COLO668 (cell line): ENCODE data around the gene CABP4.

Experiments used
- DNase-seq: peaks from one replicate; lab custom pipeline; 2025; ENCODE audit not compliant: unreplicated experiment; lab: John Stamatoyannopoulos, UW

Gene CABP4

DNA sequence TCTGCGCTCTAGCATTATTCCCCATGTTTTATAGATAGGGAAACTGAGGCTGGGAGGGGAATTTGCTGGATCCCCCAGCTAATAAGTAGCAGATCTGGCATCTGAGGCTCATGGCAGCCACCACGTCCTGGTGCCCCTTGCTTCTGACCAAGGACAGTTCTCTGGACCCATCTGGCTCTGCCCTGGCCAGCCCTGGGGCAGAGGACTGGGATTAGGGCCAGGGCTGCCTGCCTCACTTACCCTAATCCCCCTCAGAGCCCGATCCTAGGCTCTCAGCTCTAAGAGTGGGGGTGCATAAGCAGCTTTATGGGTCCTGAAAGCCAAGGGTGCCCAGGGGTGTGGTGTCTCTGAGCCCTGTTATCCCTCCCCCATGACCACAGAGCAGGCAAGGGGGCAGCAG is at the start of gene CABP4:
CABP4 (plus strand) TSS at position 301 of the 400 bp plus-strand sequence; CDS start at position 371, 70 bp downstream.
- no peak for DNase-seq

DNA sequence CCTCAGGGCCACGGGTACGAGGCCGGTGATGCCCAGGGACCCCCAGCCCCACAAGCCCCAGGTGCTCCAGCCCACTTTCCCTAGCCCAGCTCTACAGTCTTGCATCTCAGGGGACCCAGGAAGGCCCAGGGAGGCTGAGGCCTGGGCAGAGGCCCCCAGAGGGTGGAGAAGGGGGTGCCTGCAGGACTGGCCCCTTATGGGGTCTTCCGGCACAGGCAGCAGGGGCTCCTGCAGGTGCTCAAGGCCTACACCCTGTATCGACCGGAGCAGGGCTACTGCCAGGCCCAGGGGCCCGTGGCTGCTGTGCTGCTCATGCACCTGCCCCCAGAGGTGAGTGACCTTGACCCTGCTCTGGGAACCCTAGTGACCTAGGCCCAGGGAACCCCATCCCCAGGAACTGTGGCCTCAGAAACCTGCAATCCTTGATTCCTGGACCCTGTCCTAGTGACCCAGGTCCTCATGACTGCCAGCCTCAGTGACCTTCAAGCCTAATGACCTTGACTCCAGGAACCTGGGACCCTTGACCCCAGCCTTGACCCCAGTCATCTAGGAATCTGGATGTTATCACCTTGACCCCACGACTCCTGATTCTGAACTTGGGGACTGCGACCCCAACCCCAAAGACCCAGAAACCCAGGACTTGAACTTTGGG is 49.3 kb upstream of the CABP4 start:
- DNase-seq = no peak

DNA sequence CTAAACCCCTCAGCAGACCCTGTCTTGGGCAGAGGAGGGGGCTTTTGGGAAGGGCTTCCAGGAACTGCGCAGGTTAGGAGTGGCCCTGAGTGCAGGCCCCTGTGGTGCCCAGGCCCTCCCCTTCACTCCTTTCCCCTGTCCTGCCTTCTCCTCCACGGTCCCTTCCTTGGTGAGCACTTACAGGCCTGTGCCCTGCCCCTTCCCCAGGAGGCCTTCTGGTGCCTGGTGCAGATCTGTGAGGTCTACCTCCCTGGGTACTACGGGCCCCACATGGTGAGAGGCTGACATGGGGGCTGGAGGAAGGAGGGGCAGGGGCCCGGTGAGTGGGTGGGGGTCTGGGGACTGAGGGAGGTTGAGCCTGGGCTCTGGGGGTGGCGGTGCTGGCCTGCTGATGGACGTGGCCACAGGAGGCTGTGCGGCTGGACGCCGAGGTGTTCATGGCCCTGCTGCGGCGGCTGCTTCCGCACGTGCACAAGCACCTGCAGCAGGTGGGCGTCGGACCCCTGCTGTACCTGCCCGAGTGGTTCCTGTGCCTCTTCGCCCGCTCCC is 48.7 kb upstream of the CABP4 start:
- no peak for DNase-seq

DNA sequence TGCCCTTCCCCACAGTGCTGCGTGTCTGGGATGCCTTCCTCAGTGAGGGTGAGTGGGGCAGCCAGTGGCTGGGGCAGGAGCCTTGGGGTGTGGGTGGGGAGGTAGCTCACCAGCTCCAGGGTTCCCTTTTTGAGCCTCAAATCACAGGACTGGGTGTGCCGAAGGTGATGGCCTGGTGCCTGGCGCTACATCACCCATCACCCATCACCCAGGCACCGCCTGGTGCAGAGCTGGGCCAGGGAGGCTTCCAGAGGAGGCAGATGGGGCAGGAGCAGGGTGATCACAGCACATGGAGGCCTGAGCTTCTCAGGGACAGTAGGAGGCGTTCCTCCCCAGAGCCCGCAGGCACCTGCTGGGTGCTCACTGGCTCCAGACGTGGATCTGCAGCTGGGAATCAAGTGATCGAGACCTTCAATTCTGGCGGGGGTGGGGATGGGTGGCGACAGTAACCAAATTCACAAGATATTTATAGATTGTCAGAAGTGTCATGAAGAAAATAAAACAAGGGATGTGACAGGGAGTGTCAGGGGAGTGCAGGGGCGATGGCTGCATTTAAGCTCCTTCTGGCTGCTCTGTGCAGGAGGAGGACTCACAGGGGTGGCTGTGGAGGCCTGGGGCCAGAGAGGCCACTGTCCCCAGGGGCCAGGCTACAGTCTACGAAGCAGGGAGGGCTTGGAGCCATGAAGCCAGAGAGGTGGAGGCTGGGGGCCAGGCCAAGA is 48.0 kb upstream of the CABP4 start:
- peak; percentile 40 for DNase-seq

DNA sequence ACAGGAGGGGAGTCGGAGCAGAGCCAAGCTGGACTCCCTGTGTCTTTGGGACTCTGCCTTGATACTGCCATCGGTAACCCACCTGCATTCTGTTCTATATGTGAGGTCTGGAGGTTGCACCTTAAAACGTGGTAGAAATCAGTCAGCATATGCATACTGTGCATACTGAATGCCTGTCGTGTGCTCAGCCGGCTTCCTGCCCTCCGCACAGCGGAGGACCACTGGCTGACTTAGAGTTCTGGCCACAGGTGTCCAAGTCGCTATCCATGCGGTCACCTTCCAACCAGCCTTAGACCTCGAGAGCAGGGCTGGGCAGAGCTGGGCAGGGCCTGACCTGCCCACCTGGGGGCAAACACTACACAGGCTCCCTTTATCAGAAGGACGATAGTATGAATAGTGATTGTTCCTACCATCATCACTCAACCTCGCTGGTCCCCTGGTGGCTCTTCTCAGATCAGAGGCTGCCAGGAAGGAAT is 47.4 kb upstream of the CABP4 start:
- no peak for DNase-seq

DNA sequence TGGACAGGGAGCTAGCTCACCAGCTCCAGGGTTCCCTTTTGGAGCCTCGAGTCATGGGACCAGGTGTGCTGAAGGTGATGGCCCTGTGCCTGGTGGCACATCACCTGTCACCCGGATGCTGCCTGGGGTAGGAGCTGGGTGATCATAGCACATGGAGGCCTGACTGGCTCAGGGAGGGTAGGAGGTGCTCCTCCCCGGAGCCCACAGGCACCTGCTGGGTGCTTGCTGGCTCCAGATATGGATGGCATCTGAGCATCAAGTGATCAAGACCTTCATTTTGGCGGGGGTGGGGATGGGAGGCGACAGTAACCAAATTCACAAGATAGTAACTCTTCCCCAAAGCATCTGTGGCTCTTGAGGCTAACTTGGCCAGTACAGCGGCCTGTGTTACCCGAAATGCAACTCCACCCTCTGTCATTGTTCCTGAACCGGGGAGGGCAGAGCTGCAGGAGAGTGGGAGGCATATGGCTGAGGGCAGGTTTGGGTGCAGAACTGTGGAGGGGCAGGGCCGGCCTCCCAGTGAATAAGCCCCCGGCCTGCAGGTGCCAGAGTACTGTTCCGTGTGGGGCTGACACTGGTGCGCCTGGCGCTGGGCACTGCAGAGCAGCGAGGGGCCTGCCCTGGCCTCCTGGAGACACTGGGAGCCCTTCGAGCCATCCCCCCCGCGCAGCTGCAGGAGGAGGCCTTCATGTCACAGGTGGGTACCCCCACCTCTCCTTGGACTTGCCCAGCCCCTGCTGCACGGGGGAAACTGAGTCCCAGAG is 46.5 kb upstream of the CABP4 start:
- no peak for DNase-seq

DNA sequence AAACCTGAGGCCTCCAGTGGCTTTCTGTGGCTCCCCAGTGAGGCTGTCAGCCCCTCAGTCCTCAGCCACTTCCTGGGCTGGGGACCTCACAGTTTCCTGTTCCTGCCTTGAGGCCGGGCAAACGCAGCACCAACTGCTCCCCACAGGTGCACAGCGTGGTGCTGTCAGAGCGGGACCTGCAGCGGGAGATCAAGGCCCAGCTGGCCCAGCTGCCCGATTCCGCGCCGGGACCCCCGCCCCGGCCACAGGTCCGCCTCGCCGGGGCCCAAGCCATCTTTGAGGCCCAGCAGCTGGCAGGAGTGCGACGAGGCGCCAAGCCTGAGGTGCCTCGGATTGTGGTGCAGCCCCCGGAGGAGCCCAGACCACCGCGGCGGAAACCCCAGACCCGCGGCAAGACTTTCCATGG is 45.9 kb upstream of the CABP4 start:
- no peak for DNase-seq

DNA sequence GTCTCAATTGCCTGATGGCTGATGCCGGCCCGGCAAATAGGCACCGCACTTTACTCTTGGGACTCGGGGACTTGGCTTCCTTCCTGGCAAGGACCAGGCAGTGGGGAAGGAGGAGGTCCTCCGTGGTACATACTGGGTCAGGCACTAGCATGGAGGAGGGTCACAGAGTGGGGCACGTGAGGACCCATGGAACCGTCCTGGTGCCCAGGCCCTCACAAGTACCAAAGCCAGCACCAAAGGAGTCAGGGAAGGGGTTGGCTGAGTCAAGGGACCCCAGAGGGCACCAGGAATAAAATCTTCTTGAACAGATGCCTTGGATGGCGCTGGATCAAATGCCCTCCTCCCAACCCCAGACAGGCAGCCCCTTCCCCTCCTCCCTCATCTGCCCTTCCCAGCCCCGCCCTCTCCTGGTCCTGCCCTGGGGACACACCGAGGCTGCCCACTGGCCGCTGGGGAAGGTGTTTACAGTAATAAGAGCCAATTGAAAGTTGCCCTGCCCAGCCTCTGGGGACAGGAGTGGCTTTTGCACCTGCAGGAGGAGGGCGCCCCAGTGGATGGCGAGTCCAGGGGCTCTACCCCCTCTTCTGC is 45.3 kb upstream of the CABP4 start:
- peak; percentile 55 for DNase-seq

DNA sequence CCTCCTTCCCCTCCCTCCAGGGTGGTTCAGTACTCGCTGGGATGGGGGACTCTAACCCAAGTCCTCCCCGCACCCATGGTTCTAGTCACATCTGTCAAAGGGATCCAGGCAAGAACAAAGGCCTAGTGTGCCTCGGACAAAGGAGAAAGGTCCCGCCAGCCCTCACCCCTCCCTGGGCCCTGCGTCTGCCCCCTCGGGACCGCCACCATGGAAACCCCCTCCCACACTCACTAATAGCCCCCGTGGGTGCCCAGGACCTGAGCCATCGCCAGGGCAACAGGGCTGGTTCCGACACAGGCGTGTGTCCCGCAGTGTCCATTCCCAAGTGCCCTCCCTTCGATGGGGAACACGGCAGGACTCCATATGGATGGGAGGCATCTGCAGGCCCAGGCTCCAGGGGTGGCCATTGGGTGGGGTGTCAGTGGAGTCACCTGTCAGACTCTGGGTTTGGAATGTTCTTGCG is 44.8 kb upstream of the CABP4 start:
- DNase-seq = no peak

DNA sequence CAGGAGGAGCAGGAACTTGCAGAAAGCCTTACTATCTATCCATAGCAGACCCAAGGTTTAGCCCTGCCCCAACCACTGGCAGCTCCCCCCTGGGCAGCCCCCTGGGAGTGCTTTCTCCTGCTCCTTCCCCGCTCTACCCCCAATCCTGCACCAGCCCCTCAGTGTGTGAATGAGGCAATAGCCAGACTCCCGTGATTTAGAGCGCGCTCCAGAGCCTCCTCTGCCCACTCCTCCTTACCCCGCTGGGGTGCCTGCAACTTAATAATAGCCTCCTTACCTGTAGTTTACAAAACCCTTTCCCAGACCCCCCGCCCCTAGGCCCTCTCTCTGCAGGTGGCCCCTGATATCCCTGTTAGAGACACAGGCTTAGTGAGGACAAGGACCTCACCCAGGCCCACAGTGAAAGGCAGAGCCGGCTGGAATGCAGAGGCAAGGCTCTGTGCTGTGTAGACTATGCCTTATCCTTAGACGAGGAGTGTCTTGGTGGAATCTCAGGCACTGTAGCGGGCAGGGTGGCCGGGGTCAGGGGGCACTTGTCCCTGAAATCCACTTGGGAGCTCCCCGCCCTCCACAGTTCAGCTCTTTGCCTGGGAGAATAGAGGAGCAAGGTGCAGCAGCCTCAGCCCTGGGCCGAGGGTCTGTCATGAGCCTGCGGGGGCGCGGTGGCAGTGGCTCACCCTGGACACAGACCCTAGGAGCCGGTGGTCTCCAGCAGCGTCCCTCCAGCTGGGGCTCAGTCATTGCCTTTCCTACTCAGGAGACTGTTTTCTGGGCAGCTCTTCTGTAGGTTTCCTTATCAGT is 44.0 kb upstream of the CABP4 start:
- no peak for DNase-seq

DNA sequence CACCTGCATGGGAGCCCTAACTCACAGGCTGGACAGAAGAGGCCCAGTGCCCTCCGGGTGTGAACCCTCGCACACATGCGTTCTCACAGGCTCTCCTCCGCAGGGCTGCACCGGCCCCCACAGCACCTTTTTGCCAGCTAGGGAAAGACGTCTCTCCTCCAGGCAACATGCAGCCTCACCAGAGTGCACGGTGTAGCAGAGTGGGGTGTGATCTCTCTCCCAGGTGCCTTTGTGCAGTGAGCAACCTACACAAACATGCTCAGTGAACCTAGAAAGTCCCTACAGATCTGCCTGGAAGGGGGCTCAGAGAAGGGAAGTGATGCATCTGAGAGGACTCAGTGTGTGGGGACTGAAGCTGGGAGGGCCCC is 43.4 kb upstream of the CABP4 start:
- no peak for DNase-seq

DNA sequence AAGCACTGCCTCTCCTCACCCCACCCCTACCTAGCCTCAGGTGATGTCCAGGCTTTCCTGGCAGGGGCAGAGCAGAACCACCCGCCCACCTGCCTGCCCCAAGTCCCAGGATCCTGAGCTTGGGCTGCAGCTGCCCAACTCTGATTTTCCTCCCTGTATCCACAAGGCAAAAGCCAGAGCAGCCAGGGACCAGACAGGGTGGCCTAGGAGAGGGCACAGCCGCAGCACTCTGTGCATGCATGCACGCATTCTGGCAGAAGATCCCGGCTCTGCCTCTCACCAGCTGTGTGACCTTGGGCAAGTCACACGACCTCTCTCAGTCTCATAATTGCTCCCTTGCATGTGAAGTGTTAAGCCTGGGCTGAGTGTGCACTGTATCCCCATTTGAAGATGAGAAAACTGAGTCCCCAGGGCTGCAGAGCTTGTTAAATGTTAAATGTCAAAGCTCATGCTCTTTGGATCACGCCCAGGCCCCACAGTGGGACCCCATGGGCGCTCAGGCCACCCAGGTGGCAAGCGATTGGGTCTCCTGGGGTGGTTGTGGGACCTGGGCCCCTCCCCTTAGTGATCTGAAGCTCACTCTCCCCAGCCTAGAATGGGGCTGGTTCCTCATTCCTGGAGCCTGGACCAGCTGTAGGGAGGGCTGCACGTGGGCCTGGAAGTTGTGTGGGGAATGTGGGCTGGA is 42.5 kb upstream of the CABP4 start:
- DNase-seq = no peak

DNA sequence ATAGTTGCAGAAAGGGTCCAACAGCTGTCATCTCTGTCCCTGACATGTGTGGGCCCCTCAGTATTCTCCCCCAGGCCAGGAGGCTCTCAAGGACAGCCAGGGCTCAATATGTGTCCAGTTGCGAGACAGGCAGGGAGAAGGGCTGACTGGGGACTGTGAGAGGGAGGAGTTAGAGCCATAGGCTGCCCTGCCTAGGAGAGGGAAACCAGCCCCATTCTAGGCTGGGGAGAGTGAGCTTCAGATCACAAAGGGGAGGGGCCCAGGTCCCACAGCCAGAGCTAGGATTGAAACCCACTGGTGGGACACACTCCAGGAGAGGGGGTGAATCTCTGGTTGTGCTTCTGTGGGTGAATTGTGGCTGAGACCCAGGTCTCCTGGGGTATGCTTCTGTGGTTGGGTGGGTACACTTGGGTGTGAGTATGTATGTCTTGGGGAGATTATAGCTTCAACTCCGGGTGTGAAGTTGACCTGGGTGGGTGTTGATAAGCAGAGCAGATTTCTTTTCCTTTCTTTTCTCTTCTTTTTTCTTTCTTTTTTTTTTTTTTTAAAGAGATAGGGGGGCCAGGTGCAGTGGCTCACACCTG is 41.8 kb upstream of the CABP4 start:
- no peak for DNase-seq

DNA sequence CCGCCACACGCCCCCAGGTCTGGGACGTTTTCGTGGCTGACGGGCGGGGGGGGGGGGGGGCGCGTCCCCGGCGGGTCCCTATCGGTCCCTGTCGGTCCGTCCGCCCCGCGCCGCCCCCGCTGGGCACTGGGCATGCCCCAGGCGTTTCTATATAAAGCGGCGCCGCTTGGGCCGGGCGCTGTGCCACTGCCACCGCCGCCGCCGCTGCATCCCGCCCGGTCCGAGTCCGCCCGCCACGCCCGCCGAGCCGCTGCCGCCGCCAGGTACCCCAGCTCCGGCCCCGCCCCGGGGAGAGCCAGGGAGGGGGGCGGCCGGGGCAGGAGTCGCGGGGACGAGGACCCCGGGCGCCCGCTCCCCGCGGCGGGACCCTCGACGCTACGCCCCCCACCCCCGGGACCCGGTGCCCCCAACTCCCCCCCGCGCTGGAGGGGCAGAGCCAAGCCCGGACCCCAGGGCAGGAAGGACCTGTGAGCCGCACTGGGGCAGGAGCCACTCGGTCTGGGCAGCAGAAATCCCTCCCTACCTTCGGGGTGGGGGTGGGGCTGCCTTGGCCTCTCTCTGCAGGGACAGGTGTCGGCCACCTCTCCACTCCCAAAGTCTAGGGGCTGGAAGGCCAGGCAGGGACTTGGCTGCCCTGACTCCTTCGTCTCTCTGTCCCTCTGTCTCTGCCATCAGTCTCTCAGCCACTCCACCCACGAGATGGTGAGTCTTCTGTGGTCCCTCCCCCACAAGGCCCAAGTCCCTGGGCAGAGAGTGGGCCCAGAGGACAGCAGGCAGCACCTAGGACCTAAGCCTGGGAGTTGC is 39.5 kb upstream of the CABP4 start, which contains the start of gene CARNS1:
CARNS1 (plus strand) TSS at position 178 of the 804 bp plus-strand sequence; CDS start at position 700, 522 bp downstream.
- peak; percentile 38 for DNase-seq

DNA sequence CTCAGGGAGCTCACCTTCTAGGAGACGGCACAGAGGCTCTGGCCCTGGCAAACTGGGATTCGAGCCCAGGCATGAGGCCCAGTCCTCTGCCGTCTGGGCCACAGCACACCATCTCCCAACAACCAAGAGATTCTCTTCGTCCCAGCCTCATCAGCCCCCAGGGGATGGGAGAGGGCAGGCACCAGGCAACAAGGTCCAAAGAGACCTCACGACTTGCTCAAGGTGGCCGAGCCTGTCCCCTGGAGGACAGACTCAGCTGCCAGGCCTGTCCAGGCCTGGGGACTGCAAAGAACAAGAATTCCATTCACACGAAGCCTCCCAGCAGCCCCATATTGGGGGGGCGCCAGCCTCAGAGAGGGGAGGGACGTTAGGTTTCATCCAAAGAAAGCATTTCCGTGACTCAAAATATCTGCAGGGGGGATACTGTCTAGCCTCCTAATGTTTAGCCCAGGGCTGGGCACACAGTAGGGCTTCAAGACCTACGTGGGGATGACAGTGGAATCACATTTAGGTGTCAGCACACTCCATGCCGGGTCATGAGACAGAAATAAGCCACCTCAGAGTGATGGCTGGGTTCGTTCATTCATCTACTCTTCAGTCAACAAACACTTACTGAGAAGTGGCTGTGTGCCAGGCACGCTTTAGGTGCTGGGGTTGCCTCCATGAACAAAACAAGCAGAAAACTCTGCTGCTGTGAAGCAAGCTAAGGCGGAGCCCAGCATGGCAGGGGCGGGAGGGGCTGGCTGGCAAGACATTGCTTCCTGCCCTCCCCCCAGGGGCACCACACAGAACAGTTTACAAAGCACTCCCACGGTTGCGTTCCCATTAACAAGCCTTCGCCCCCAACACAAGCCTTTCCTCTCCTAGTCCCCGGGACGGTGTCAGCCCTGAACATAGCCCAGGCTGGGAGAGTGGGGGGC is 38.5 kb upstream of the CABP4 start:
- peak; percentile 71 for DNase-seq

DNA sequence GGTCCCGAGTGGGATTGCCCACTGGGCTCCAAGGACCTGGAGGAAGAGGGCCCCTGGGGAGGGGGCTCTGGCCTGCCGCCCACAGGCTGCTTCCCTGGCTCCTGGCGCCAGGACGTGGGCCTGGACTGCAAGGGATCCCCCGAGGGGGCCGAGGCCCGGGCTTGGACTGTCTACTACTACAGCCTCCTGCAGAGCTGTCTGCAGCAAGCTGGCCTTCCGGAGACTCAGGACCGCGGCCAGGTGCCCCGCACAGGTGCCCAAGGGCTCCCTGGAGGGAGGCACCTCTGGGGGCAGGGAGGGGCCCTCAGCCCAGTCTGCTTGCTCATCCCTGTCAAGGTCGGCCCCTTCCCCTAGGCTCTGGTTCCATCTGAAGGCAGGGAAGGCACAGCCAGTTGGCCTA is 37.7 kb upstream of the CABP4 start:
- no peak for DNase-seq

DNA sequence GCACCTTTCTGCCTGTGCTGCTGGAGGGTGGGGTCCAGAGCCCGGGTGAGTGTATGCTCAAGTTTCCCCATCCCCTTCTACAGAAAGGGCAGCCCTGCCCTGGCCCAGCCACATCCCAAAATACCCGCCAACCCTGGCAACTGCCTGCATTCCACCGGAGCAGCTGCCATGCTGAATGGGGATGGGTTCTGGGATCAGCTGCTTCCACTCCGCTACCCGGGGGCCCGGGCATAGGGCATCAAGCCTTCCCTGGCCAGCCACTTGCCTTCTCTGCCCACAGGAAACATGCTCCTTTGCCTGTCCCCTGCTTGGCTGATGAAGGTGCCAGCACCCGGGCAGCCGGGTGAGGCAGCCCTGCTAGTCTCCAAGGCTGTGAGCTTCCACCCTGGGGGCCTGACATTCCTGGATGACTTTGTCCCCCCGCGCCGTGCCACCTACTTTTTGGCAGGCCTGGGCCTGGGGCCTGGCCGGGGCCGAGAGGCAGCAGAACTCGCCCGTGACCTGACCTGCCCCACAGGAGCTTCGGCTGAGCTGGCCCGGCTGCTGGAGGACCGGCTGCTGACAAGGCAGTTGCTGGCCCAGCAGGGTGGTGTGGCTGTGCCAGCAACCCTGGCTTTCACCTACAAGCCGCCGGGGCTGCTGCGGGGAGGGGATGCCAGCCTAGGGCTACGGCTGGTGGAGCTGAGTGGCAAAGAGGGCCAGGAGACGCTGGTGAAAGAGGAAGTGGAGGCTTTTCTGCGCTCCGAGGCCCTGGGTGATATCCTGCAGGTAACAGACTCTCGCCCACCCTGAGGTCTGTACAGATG is 36.5 kb upstream of the CABP4 start:
- no peak for DNase-seq
